ENCODE data around the gene DAZAP1. TPM values are rescaled to one million over a fixed set of nuclear protein-coding genes. Genes with fewer than 3 reads are reported as not detected.

DAZAP1 gene
- total RNA-seq, 1 experiment from 2014 or later: 177 TPM

DNA sequence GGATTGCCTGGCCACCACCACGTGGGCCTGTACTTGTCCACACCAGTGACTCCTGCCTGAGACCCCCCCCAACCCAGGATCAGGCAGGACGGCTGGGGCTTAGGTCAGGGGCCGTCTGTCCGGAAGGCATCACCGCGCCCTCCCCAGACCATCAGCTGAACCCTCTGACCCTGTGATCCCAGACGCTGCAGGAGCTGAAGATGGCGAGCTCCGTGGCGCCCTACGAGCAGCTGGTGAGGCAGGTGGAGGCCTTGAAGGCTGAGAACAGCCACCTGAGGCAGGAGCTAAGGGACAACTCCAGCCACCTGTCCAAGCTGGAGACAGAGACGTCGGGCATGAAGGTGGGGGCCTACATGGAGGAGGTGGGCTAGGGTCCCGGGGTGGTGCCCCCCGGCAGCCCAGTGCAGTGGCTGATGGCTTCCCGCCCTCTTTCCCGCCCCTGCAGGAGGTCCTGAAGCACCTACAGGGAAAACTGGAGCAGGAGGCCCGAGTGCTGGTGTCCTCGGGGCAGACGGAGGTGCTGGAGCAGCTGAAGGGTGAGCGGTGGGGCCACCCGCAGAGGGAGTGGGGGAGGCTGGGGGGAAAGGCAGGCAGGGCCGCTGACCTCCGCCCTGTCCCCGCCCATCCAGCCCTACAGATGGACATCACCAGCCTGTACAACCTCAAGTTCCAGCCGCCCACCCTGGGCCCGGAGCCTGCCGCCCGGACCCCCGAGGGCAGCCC is 45.6 kb downstream of the DAZAP1 start:
- Histone ChIP-seq H3K9me3 (ENCODE audit: low read length) (no peaks in the 10 kb centered on the region), H3K27ac (ENCODE audit: low read length) (no peak overlapping the region), H2AFZ (ENCODE audit: low read length) (no peak overlapping the region), H3K9ac (ENCODE audit: low read length) (no peak overlapping the region), H3K9me2 (replicated peaks; ENCODE audit: low read length) (no peaks in the 10 kb centered on the region), H3K79me2 (ENCODE audit: low read length) (no peaks in the 10 kb centered on the region), H3F3A (ENCODE audit: low read length, unreplicated experiment) (no peaks in the 10 kb centered on the region), H3K27me3 (ENCODE audit: low read length) (peaks cover 15% of the 10 kb centered on the region), H3K4me2 (ENCODE audit: low read length) (no peak overlapping the region), H3K36me3 (ENCODE audit: low read depth, low read length) (no peaks in the 10 kb centered on the region), H3K4me3 (ENCODE audit: low read length) (no peak overlapping the region), H3K4me1 (ENCODE audit: insufficient read depth, low read length) (peaks cover 10% of the 10 kb centered on the region; the same call in 1 of the 2 replicates), H4K20me1 (ENCODE audit: low read length) (no peaks in the 10 kb centered on the region)
- TF ChIP-seq EZH2phosphoT487 (IDR thresholded peaks at IDR 0.05; ENCODE audit: borderline replicate concordance, low read length): no peak
- TF ChIP-seq, protein P1, sequence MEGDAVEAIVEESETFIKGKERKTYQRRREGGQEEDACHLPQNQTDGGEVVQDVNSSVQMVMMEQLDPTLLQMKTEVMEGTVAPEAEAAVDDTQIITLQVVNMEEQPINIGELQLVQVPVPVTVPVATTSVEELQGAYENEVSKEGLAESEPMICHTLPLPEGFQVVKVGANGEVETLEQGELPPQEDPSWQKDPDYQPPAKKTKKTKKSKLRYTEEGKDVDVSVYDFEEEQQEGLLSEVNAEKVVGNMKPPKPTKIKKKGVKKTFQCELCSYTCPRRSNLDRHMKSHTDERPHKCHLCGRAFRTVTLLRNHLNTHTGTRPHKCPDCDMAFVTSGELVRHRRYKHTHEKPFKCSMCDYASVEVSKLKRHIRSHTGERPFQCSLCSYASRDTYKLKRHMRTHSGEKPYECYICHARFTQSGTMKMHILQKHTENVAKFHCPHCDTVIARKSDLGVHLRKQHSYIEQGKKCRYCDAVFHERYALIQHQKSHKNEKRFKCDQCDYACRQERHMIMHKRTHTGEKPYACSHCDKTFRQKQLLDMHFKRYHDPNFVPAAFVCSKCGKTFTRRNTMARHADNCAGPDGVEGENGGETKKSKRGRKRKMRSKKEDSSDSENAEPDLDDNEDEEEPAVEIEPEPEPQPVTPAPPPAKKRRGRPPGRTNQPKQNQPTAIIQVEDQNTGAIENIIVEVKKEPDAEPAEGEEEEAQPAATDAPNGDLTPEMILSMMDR (conservative IDR thresholded peaks at IDR 0.05; ENCODE audit: low read depth, low read length): no peak
- TF ChIP-seq EZH2 (IDR thresholded peaks at IDR 0.05; ENCODE audit: low read length, unreplicated experiment): no peak
- no peak for DNase-seq
- no TSS peak for BruUV-seq (replicated peaks)
- POLR2A ChIA-PET (ENCODE audit: unreplicated experiment): no interaction called here
- CTCF ChIA-PET: no interaction called here
- no peak for ATAC-seq
- intact Hi-C loops (cut with micrococcal nuclease): no loop called here

DNA sequence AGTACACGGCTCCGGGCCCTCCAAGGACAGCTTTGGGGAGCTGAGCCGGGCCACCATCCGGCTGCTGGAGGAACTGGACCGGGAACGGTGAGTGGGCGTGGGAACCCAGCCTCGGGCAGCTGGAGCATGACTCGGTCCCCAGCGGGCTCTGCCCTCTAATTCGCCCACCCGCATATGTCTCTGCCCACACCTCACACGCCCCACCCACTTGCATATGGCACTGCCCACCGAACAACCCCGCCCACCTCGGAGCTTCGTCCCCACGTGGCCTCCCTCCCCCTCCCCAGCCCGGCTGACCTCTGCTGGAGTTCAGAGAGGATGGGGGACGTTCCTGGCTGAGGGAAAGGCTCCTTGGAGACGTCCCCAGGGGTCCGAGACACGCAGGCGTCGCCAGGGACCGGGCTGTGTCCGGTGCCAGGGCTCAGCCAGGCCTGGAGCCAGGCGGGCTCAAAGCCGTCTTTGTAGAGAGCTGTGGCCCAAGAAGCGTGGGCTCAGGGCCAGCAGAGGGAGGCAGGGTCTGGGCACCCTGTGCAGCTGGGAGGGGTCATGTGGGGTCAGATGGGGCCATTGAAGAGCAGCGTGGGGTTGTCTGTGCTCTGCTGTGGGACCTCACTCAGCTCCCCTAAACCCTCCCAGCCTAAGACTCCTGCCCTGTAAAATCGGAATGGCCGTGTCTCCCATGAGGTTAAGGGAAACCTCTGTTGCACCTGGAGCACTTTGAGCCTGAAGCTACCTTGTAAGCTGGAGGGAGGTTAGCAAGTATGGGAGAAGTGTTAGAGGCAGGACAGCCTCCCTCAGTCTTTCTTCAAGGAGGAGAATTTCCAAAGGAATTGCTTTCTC is 46.4 kb downstream of the DAZAP1 start:
- TF ChIP-seq EZH2phosphoT487 (IDR thresholded peaks at IDR 0.05; ENCODE audit: borderline replicate concordance, low read length) (no peak), EZH2 (IDR thresholded peaks at IDR 0.05; ENCODE audit: low read length, unreplicated experiment) (no peak)
- TF ChIP-seq, protein P1 (conservative IDR thresholded peaks at IDR 0.05; ENCODE audit: low read depth, low read length): no peak
- peaks cover 15% of the 10 kb centered on the region for H3K27me3 ChIP-seq (ENCODE audit: low read length)
- no peaks in the 10 kb centered on the region for H3F3A ChIP-seq (ENCODE audit: low read length, unreplicated experiment)
- no peaks in the 10 kb centered on the region for H3K36me3 ChIP-seq (ENCODE audit: low read depth, low read length)
- intact Hi-C loops (cut with micrococcal nuclease): no loop called here
- H3K79me2 ChIP-seq (ENCODE audit: low read length): no peaks in the 10 kb centered on the region
- H3K4me3 ChIP-seq (ENCODE audit: low read length): no peak overlapping the region
- H3K4me1 ChIP-seq (ENCODE audit: insufficient read depth, low read length): peaks cover 10% of the 10 kb centered on the region; the same call in 1 of the 2 replicates
- no peak overlapping the region for H3K4me2 ChIP-seq (ENCODE audit: low read length)
- no peak overlapping the region for H3K27ac ChIP-seq (ENCODE audit: low read length)
- POLR2A ChIA-PET (ENCODE audit: unreplicated experiment): no interaction called here
- no TSS peak for BruUV-seq (replicated peaks)
- no peaks in the 10 kb centered on the region for H3K9me3 ChIP-seq (ENCODE audit: low read length)
- no peaks in the 10 kb centered on the region for H4K20me1 ChIP-seq (ENCODE audit: low read length)
- H2AFZ ChIP-seq (ENCODE audit: low read length): no peak overlapping the region
- H3K9me2 ChIP-seq (replicated peaks; ENCODE audit: low read length): no peaks in the 10 kb centered on the region
- DNase-seq (peak; percentile 64), ATAC-seq (peak; percentile 9)
- CTCF ChIA-PET: no interaction called here
- no peak overlapping the region for H3K9ac ChIP-seq (ENCODE audit: low read length)
